K562 (cell line): ENCODE results near the gene POM121.
"Not testable (repeated sequence)": the region's sequence is repeated elsewhere in the genome, so short reads cannot be mapped to it uniquely, and the experiment has no call there.

Experiments used
- IRF2 ChIP-seq: sonication (generic); formaldehyde crosslinking; IDR thresholded peaks from 2 replicates; pipeline ENCODE4 v1.8.1; 2022; ENCODE audit warnings: mild to moderate bottlenecking, missing genetic modification reagents
- MTF1 ChIP-seq: fragments of 250-450 bp; sonication (Bioruptor Pico); IDR thresholded peaks from 2 replicates; pipeline ENCODE4 v1.9.0; 2021; ENCODE audit warnings: moderate library complexity, mild to moderate bottlenecking, inconsistent platforms, borderline replicate concordance
- NFRKB ChIP-seq: fragments of 450-650 bp; IDR thresholded peaks from 2 replicates; pipeline ENCODE4 v1.6.1; 2016; ENCODE audit warnings: low read depth
- ZBTB1 ChIP-seq: sonication (generic); formaldehyde crosslinking; IDR thresholded peaks from 2 replicates; pipeline ENCODE4 v1.8.1; 2023; ENCODE audit warnings: missing genetic modification reagents, low read depth, mild to moderate bottlenecking, borderline replicate concordance
- ZFP36 ChIP-seq: fragments of 150-350 bp; IDR thresholded peaks from 2 replicates; pipeline ENCODE4 v1.6.1; 2018; ENCODE audit warnings: low read length, low read depth; ENCODE audit not compliant: partially characterized antibody
- ZNF263 ChIP-seq: sonication (generic); formaldehyde crosslinking; IDR thresholded peaks from 2 replicates; pipeline ENCODE4 v1.8.0; 2022; ENCODE audit warnings: mild to moderate bottlenecking, missing genetic modification reagents, borderline replicate concordance
- ZNF57 ChIP-seq: fragments of 450-650 bp; formaldehyde crosslinking; IDR thresholded peaks from 2 replicates; pipeline ENCODE4 v1.4.0; 2020; ENCODE audit warnings: mild to moderate bottlenecking, moderate library complexity
- ZNF586 ChIP-seq: fragments of 450-650 bp; formaldehyde crosslinking; conservative IDR thresholded peaks from 2 replicates; pipeline ENCODE4 v1.4.0; 2020; ENCODE audit warnings: mild to moderate bottlenecking, moderate library complexity
- TF ChIP-seq, protein P1 (sequence below): fragments of 450-650 bp; IDR thresholded peaks from 2 replicates; pipeline ENCODE4 v1.6.1; 2017; ENCODE audit warnings: mild to moderate bottlenecking, moderate library complexity
- TF ChIP-seq, protein P2 (sequence below), 3 experiments: IDR thresholded peaks in 2 of 3; conservative IDR thresholded peaks in 1 of 3; 2 replicates each; pipeline ENCODE4 v1.5.1; 2011 to 2012; ENCODE audit warnings: low read length in 3 of 3, mild to moderate bottlenecking in 3 of 3, control low read depth in 2 of 3, improper control_type of control experiment in 1 of 3, inconsistent platforms in 1 of 3, low read depth in 1 of 3, mixed read lengths in 1 of 3, moderate library complexity in 1 of 3; ENCODE audit not compliant: insufficient read depth in 2 of 3
- TF ChIP-seq, protein P3 (sequence below): fragments of 450-650 bp; formaldehyde crosslinking; conservative IDR thresholded peaks from 2 replicates; pipeline ENCODE4 v1.4.0; 2022; ENCODE audit warnings: mild to moderate bottlenecking, missing genetic modification characterization
- TF ChIP-seq, protein P4 (sequence below): sonication (generic); formaldehyde crosslinking; IDR thresholded peaks from 2 replicates; pipeline ENCODE4 v1.5.0; 2020; ENCODE audit warnings: missing genetic modification reagents
- TF ChIP-seq, protein P5 (sequence below): fragments of 250-450 bp; sonication (Bioruptor Pico); IDR thresholded peaks from 2 replicates; pipeline ENCODE4 v1.4.0; 2020; ENCODE audit warnings: mild to moderate bottlenecking, moderate library complexity

DNA sequence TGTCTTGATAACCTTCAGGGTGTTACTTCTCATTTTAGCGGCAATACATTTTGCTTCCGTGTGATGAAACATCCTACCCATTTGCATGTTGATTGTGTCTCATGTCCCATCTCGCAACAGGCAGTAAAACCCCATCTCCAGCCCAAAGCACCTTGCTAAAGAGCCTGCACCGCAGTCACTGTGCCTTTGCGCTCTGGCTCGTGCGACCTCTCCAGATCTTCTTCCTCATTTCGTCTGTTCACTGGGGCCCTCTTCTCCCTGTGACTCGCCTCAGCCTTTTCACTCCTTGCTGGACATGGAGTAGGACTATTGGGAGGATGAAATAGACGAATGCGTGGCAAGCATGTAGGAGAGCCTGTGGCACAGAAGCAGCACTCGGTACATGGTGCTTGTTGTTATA lies 13.5 kb upstream of the POM121 start:
- TF ChIP-seq, protein P1, sequence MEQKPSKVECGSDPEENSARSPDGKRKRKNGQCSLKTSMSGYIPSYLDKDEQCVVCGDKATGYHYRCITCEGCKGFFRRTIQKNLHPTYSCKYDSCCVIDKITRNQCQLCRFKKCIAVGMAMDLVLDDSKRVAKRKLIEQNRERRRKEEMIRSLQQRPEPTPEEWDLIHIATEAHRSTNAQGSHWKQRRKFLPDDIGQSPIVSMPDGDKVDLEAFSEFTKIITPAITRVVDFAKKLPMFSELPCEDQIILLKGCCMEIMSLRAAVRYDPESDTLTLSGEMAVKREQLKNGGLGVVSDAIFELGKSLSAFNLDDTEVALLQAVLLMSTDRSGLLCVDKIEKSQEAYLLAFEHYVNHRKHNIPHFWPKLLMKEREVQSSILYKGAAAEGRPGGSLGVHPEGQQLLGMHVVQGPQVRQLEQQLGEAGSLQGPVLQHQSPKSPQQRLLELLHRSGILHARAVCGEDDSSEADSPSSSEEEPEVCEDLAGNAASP: not testable (repeated sequence)
- not testable (repeated sequence) for TF ChIP-seq NFRKB; ZBTB1 (CRISPR knock-in tag); ZFP36; ZNF263 (CRISPR knock-in tag); ZNF586 (CRISPR knock-in tag); MTF1 (CRISPR knock-in tag); IRF2 (CRISPR knock-in tag); ZNF57 (CRISPR knock-in tag)
- TF ChIP-seq, protein P2, sequence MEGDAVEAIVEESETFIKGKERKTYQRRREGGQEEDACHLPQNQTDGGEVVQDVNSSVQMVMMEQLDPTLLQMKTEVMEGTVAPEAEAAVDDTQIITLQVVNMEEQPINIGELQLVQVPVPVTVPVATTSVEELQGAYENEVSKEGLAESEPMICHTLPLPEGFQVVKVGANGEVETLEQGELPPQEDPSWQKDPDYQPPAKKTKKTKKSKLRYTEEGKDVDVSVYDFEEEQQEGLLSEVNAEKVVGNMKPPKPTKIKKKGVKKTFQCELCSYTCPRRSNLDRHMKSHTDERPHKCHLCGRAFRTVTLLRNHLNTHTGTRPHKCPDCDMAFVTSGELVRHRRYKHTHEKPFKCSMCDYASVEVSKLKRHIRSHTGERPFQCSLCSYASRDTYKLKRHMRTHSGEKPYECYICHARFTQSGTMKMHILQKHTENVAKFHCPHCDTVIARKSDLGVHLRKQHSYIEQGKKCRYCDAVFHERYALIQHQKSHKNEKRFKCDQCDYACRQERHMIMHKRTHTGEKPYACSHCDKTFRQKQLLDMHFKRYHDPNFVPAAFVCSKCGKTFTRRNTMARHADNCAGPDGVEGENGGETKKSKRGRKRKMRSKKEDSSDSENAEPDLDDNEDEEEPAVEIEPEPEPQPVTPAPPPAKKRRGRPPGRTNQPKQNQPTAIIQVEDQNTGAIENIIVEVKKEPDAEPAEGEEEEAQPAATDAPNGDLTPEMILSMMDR (IDR thresholded peaks at IDR 0.05 in 2 of 3, conservative IDR thresholded peaks at IDR 0.05 in 1 of 3; ENCODE audit: insufficient read depth in 2 of 3, low read depth in 1 of 3, low read length in 3 of 3): not testable (repeated sequence)
- TF ChIP-seq, protein P3, sequence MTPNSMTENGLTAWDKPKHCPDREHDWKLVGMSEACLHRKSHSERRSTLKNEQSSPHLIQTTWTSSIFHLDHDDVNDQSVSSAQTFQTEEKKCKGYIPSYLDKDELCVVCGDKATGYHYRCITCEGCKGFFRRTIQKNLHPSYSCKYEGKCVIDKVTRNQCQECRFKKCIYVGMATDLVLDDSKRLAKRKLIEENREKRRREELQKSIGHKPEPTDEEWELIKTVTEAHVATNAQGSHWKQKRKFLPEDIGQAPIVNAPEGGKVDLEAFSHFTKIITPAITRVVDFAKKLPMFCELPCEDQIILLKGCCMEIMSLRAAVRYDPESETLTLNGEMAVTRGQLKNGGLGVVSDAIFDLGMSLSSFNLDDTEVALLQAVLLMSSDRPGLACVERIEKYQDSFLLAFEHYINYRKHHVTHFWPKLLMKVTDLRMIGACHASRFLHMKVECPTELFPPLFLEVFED (CRISPR knock-in tag): not testable (repeated sequence)
- TF ChIP-seq, protein P4, sequence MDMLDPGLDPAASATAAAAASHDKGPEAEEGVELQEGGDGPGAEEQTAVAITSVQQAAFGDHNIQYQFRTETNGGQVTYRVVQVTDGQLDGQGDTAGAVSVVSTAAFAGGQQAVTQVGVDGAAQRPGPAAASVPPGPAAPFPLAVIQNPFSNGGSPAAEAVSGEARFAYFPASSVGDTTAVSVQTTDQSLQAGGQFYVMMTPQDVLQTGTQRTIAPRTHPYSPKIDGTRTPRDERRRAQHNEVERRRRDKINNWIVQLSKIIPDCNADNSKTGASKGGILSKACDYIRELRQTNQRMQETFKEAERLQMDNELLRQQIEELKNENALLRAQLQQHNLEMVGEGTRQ (CRISPR knock-in tag): not testable (repeated sequence)
- TF ChIP-seq, protein P5, sequence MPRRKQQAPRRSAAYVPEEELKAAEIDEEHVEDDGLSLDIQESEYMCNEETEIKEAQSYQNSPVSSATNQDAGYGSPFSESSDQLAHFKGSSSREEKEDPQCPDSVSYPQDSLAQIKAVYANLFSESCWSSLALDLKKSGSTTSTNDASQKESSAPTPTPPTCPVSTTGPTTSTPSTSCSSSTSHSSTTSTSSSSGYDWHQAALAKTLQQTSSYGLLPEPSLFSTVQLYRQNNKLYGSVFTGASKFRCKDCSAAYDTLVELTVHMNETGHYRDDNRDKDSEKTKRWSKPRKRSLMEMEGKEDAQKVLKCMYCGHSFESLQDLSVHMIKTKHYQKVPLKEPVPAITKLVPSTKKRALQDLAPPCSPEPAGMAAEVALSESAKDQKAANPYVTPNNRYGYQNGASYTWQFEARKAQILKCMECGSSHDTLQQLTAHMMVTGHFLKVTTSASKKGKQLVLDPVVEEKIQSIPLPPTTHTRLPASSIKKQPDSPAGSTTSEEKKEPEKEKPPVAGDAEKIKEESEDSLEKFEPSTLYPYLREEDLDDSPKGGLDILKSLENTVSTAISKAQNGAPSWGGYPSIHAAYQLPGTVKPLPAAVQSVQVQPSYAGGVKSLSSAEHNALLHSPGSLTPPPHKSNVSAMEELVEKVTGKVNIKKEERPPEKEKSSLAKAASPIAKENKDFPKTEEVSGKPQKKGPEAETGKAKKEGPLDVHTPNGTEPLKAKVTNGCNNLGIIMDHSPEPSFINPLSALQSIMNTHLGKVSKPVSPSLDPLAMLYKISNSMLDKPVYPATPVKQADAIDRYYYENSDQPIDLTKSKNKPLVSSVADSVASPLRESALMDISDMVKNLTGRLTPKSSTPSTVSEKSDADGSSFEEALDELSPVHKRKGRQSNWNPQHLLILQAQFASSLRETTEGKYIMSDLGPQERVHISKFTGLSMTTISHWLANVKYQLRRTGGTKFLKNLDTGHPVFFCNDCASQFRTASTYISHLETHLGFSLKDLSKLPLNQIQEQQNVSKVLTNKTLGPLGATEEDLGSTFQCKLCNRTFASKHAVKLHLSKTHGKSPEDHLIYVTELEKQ: not testable (repeated sequence)
